AG04450 (cell line): ENCODE measurements around the gene HOMER3. TPM values are rescaled to one million over a fixed set of nuclear protein-coding genes. Genes with fewer than 3 reads are reported as not detected.
A peak's percentile ranks its signal among the peaks of the same experiment; 100 is the strongest.

Source experiments
- CTCF ChIA-PET: fragments of 300-600, 350-600 bp; formaldehyde crosslinking; extraction: SDS; loops from one replicate; lab custom pipeline; 2022; ENCODE audit warnings: antibody characterized with exemption, inconsistent platforms; lab: Charles Lee
- POLR2A ChIA-PET: fragments of 350-600 bp; formaldehyde crosslinking; extraction: SDS; loops from one replicate; lab custom pipeline; 2021; ENCODE audit warnings: antibody characterized with exemption, inconsistent platforms; lab: Yijun Ruan, JAX
- DNase-seq: peaks from one replicate; pipeline ENCODE4 v3.0.0-alpha.2; 2011; ENCODE audit warnings: low read depth, low spot score
- H3K27ac ChIP-seq: one replicate; pipeline ENCODE4 v1.5.1; 2012; ENCODE audit warnings: low read depth, low read length, control low read depth
- H3K27me3 ChIP-seq: one replicate; pipeline ENCODE4 v1.6.0; 2012; ENCODE audit warnings: low read length; ENCODE audit not compliant: control insufficient read depth, insufficient read depth
- H3K4me3 ChIP-seq: 2 replicates; pipeline ENCODE4 v1.5.1; 2011; ENCODE audit warnings: mild to moderate bottlenecking, low read depth, low read length, control low read depth
- H3K9me3 ChIP-seq: 2 replicates; pipeline ENCODE4 v1.5.1; 2012; ENCODE audit warnings: low read length; ENCODE audit not compliant: control insufficient read depth, insufficient read depth
- CTCF ChIP-seq: IDR thresholded peaks from 2 replicates; pipeline ENCODE4 v1.5.1; 2011; ENCODE audit warnings: low read depth, low read length, control low read depth, inconsistent platforms
- polyA plus RNA-seq: library from polyadenylated mRNA; depleted of rRNA; stranded (reverse); fragments of >200 nt; gene quantifications from 2 replicates; pipeline ENCODE4 v1.2.3, GENCODE V29; 2011

The HOMER3 gene
- polyA plus RNA-seq, 1 experiment, result 29.0 TPM

GRCh38 chr19:18945297-18945696 lies 4.3 kb upstream of the HOMER3 start:
- ChIA-PET CTCF (no interaction called here), POLR2A (no interaction called here)
- TF ChIP-seq CTCF, result no peak
- Histone ChIP-seq H3K27ac (no peak overlapping the region), H3K9me3 (peaks cover under 1% of the 10 kb centered on the region; the same call in 1 of the 2 replicates), H3K4me3 (no peak overlapping the region), H3K27me3 (no peaks in the 10 kb centered on the region)
- DNase-seq, result no peak

GRCh38 chr19:18943465-18943864 lies 2.4 kb upstream of the HOMER3 start:
- ChIA-PET POLR2A (no interaction called here), CTCF (interaction anchor here (0.6 kb wide), 1 partner anchor 24 kb away, joined by 3 read pairs; the partner anchor contains the start of gene COPE)
- Histone ChIP-seq H3K9me3 (peaks cover 4% of the 10 kb centered on the region; the same call in 1 of the 2 replicates), H3K27me3 (no peaks in the 10 kb centered on the region), H3K4me3 (no peak overlapping the region), H3K27ac (no peak overlapping the region)
- no peak for TF ChIP-seq CTCF
- DNase-seq, result no peak

- DNase-seq, result no peak
- no peaks in the 10 kb centered on the region for H3K27me3 ChIP-seq
- peaks cover 4% of the 10 kb centered on the region; the same call in 1 of the 2 replicates for H3K9me3 ChIP-seq
- no peak for TF ChIP-seq CTCF
- H3K4me3 ChIP-seq, result no peak overlapping the region
- ChIA-PET CTCF (interaction anchor here (0.6 kb wide), 1 partner anchor 24 kb away, joined by 3 read pairs; the partner anchor contains the start of gene COPE), POLR2A (no interaction called here)
- H3K27ac ChIP-seq, result no peak overlapping the region
Observed at GRCh38 chr19:18942692-18943091, 1.7 kb upstream of the HOMER3 start.

GRCh38 chr19:18941628-18942354 lies 774 bp upstream of the HOMER3 start:
- CTCF ChIA-PET, result interaction anchor here (0.9 kb wide), 1 partner anchor 45 kb away, joined by 5 read pairs; no protein-coding TSS in a partner anchor
- no peak for DNase-seq
- Histone ChIP-seq H3K27ac (no peak overlapping the region), H3K4me3 (peak overlapping the region; percentile 58), H3K27me3 (no peaks in the 10 kb centered on the region), H3K9me3 (peaks cover 4% of the 10 kb centered on the region; the same call in 1 of the 2 replicates)
- POLR2A ChIA-PET, result no interaction called here
- TF ChIP-seq CTCF, result no peak
